Chondrocyte (in vitro differentiated cells): ENCODE measurements around the gene PRRX2. TPM values are rescaled to one million over a fixed set of nuclear protein-coding genes. Genes with fewer than 3 reads are reported as not detected.

Source experiments
- DNase-seq: peaks from one replicate; pipeline ENCODE4 v3.0.0; 2021; ENCODE audit warnings: mixed read lengths, low spot score
- H3K27ac Mint-ChIP-seq: one replicate; pipeline ENCODE4 v1.8.0; 2021; ENCODE audit warnings: mild to moderate bottlenecking, moderate library complexity, mixed read lengths; ENCODE audit not compliant: unreplicated experiment
- H3K27me3 Mint-ChIP-seq: 2 replicates; pipeline ENCODE4 v1.8.0; 2021; ENCODE audit warnings: low read depth, mixed read lengths
- H3K36me3 Mint-ChIP-seq: 2 replicates; pipeline ENCODE4 v1.8.0; 2021; ENCODE audit warnings: low read depth, mixed read lengths
- H3K4me1 Mint-ChIP-seq: 2 replicates; pipeline ENCODE4 v1.8.0; 2021; ENCODE audit warnings: low read depth, mild to moderate bottlenecking, mixed read lengths
- H3K4me3 Mint-ChIP-seq: one replicate; pipeline ENCODE4 v1.8.0; 2021; ENCODE audit warnings: mild to moderate bottlenecking, moderate library complexity, mixed read lengths; ENCODE audit not compliant: unreplicated experiment
- H3K9me3 Mint-ChIP-seq: 2 replicates; pipeline ENCODE4 v1.8.0; 2021; ENCODE audit warnings: low read depth, mixed read lengths
- total RNA-seq: library from RNA; stranded (reverse); gene quantifications from 3 replicates; pipeline ENCODE4 v1.2.1, GENCODE V29; 2021
- TF ChIP-seq, protein P1 (sequence below): fragments of 200-600 bp; sonication (generic); IDR thresholded peaks from 2 replicates; pipeline ENCODE4 v1.5.0; 2021; ENCODE audit warnings: antibody characterized with exemption, mild to moderate bottlenecking, moderate library complexity

Gene PRRX2
- total RNA-seq, 1 donor from 2014 or later = 5.7 TPM

DNA sequence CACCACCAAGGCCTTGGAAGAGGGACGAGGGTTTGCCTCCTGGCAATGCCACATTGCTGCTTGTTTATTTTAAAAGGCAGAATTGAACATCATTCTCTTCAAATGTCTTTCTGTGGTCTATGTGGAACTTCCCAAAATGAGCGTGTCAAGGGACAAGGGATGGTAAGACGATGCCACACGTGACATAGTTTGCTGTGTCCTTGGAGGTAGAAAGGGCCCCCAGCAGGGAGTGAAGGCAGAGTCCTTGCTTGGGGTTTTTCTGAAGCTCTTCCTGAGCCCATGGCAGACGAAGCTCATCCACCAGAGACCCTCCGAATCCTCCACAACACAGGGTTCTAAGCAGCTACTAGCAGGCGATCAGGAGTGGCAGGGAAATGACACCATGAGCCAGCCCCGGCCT lies 28.3 kb downstream of the PRRX2 start:
- Mint-ChIP-seq H3K27ac (no peak overlapping the region), H3K4me3 (no peak overlapping the region), H3K4me1 (peaks cover 20% of the 10 kb centered on the region), H3K9me3 (no peaks in the 10 kb centered on the region), H3K36me3 (no peaks in the 10 kb centered on the region), H3K27me3 (no peaks in the 10 kb centered on the region)
- no peak for DNase-seq
- TF ChIP-seq, protein P1, sequence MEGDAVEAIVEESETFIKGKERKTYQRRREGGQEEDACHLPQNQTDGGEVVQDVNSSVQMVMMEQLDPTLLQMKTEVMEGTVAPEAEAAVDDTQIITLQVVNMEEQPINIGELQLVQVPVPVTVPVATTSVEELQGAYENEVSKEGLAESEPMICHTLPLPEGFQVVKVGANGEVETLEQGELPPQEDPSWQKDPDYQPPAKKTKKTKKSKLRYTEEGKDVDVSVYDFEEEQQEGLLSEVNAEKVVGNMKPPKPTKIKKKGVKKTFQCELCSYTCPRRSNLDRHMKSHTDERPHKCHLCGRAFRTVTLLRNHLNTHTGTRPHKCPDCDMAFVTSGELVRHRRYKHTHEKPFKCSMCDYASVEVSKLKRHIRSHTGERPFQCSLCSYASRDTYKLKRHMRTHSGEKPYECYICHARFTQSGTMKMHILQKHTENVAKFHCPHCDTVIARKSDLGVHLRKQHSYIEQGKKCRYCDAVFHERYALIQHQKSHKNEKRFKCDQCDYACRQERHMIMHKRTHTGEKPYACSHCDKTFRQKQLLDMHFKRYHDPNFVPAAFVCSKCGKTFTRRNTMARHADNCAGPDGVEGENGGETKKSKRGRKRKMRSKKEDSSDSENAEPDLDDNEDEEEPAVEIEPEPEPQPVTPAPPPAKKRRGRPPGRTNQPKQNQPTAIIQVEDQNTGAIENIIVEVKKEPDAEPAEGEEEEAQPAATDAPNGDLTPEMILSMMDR = no peak

DNA sequence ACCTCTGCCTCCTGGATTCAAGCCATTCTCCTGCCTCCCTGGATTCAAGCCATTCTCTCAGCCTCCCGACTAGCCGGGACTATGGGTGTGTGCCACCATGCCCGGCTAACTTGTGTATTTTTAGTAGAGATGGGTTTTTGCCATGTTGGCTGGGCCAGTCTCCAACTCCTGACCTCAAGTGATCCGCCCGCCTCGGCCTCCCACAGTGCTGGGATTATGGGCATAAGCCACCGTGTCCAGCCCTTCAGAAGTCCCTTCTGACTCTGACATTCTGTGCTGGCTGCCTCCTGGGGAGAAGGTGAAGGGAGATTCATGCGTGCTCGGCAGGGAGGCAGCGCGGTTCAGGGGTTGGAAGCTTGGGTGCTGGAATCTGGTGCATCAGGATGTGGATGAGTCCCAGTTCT lies 28.8 kb downstream of the PRRX2 start:
- Mint-ChIP-seq H3K27ac (no peak overlapping the region), H3K9me3 (no peaks in the 10 kb centered on the region), H3K4me3 (no peak overlapping the region), H3K4me1 (peaks cover 20% of the 10 kb centered on the region), H3K27me3 (no peaks in the 10 kb centered on the region), H3K36me3 (no peaks in the 10 kb centered on the region)
- TF ChIP-seq, protein P1 = no peak
- DNase-seq = no peak

DNA sequence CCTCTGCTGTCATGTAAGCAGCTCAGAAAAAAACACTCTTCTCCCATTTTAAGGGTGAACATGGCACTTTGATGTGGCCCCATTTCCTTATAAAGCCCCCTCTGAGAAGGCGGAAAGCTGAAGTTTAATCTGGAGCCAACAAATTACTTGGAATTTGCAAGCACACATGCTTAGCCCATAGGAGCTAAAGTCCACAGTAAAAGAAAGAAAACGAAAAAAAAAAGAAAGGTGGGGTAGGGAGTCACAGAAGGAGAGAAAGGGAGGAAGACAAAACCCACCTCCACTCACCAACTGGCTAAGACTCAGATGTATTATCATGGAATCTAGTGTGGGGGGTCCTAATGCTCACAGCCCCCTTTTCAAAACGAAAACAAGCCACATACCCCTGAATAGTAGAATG lies 30.4 kb downstream of the PRRX2 start:
- Mint-ChIP-seq H3K4me3 (no peak overlapping the region), H3K9me3 (no peaks in the 10 kb centered on the region), H3K36me3 (no peaks in the 10 kb centered on the region), H3K27me3 (no peaks in the 10 kb centered on the region), H3K27ac (no peak overlapping the region), H3K4me1 (peaks cover 21% of the 10 kb centered on the region)
- DNase-seq = no peak
- TF ChIP-seq, protein P1 = no peak

DNA sequence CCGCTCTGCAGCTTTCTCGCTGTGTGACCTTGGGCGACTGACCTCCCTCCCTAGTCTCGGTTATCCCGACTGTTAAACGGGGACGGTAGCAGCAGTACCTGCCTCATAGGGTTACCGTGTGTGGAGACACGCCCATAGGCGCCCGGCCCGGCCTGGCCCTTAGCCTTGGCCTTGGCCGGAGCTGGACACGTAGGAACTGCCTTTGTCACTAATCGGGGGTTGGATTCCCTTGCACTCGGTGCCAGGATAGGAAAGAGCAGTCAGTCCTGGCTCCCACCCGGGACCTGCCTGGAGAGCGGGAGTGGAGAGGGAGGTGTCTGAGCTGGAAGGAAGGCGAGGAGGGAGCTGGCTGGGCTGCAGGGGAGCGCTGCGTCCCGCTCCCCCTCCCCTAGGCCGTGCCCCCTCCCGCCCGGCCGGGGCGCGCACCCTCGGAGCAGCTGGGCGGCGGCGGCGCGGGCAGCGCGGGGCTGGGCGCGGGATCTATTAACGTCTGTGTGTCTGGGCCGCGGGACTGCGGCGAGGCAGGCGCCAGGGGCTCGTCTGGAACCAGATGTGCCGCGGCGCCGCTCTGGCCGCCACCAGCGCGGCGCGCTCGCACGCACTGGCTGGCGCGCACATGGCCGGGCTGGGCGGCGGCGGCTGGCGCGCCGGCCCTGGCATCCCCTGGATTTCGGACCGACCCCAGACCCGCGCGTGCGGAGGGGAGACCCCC lies 31.7 kb downstream of the PRRX2 start:
- peaks cover 29% of the 10 kb centered on the region for H3K4me1 Mint-ChIP-seq

DNA sequence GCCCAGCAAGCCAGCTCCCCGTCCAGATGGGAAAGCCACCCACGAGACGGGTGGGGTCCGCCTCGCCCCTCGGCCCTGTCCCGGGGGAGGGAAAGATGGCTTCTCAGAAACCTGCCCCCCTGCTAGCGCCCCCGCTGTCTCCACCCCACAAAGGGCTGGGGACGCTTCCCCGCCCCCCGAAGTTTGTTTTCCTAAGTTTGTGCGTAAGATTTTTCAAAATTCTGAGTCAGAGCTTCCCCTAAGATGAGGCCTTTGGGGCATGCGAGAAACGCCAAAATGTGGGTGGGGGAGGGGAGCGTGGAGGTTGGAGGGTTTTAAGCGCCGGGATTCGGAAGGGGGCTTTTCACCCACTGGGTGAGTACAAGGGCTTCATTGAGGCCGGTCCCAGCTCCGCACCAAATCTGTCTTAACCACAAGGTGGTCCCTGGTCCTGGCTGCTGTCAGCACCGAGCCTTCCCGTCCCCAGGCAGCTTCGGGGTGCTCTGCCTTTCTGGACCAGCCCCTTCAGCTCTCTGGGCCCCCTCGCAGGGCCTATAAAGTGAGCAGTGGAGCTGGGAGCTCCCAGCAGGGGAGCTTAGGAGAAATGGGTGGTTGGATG lies 32.3 kb downstream of the PRRX2 start:
- TF ChIP-seq, protein P1 = no peak
- Mint-ChIP-seq H3K4me1 (peaks cover 34% of the 10 kb centered on the region), H3K36me3 (no peaks in the 10 kb centered on the region), H3K27me3 (no peaks in the 10 kb centered on the region), H3K4me3 (peak overlapping the region; percentile 53), H3K27ac (no peak overlapping the region), H3K9me3 (no peaks in the 10 kb centered on the region)
- no peak for DNase-seq

More for the DNA sequence above, 31.7 kb downstream of the PRRX2 start:
- TF ChIP-seq, protein P1 = no peak
- Mint-ChIP-seq H3K36me3 (no peaks in the 10 kb centered on the region), H3K27ac (peak overlapping the region; percentile 89), H3K4me3 (peak overlapping the region; percentile 67), H3K9me3 (no peaks in the 10 kb centered on the region), H3K27me3 (no peaks in the 10 kb centered on the region)
- no peak for DNase-seq
